ENCODE results near the gene LTO1. TPM values are rescaled to one million over a fixed set of nuclear protein-coding genes. Genes with fewer than 3 reads are reported as not detected.

LTO1 gene
- total and polyA plus RNA-seq, 2 of the 13 experiments (the other 11 are each of a cell fraction or from before 2014, with no cell fraction given): 11.8 to 15.0 TPM

- TF ChIP-seq IKZF5 (CRISPR knock-in tag; IDR thresholded peaks at IDR 0.05) (no peak), MXD4 (CRISPR knock-in tag; IDR thresholded peaks at IDR 0.05) (no peak), POLR2A (IDR thresholded peaks at IDR 0.05; ENCODE audit: insufficient read depth in 1 of 2, low read depth in 2 of 2, low read length in 2 of 2) (0 out of 4 replicates have a peak, but pooled peaks of 1 of the 2 experiments have one; percentile 5), ZNF557 (CRISPR knock-in tag; IDR thresholded peaks at IDR 0.05) (no peak), FOXK2 (IDR thresholded peaks at IDR 0.05) (no peak), ZNF138 (CRISPR knock-in tag; IDR thresholded peaks at IDR 0.05; ENCODE audit: low read depth) (no peak), SALL2 (CRISPR knock-in tag; IDR thresholded peaks at IDR 0.05) (no peak), DMTF1 (CRISPR knock-in tag; IDR thresholded peaks at IDR 0.05) (no peak), POLR2G (IDR thresholded peaks at IDR 0.05; ENCODE audit: low read depth, low read length) (peak; percentile 43), TBX3 (IDR thresholded peaks at IDR 0.05; ENCODE audit: borderline replicate concordance) (no peak)
Observed at GRCh38 chr11:69650081-69650831, 24.9 kb downstream of the LTO1 start (continued).

DNA sequence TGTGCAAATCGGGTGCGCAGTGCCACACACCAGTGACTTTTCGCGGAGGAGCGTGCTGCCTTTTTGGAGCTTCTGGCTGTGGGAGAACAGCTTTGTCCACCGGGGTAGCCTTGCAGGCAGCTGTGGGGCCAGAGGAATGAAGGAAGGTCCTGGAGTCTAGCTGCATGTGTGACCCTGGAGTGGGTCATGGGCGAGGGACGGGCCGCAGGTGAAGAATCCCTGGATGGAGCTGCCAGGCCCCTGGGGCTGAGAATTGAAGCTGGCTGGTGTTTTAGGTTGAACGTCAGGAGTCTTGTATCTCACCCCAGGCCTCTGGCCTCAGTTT lies 25.6 kb downstream of the LTO1 start:
- no peak for DNase-seq (ENCODE audit: low spot score)
- Histone ChIP-seq H3K9me3 (ENCODE audit: low read length) (no peaks in the 10 kb centered on the region), H3K27ac (ENCODE audit: extremely low read length, insufficient read depth, low read length) (no peak overlapping the region), H3K36me3 (replicated peaks in 1 of 2; ENCODE audit: control insufficient read depth in 1 of 2, insufficient read depth in 2 of 2, low read length in 2 of 2) (peaks cover 31 to 84% of the 10 kb centered on the region in 2 experiments), H3K4me3 (replicated peaks in 1 of 3; ENCODE audit: insufficient read depth in 1 of 3, low read depth in 2 of 3, low read length in 3 of 3) (no peak overlapping the region), H3K79me2 (ENCODE audit: insufficient read depth, low read length) (peaks cover 20% of the 10 kb centered on the region), H2AFZ (ENCODE audit: low read length) (no peak overlapping the region), H3K4me1 (ENCODE audit: insufficient read depth, low read length) (peaks cover 38% of the 10 kb centered on the region), H3K9ac (ENCODE audit: insufficient read depth, low read depth, low read length) (no peak overlapping the region), H3K27me3 (ENCODE audit: control insufficient read depth in 1 of 2, insufficient read depth in 2 of 2, low read length in 2 of 2) (no peaks in the 10 kb centered on the region), H4K20me1 (ENCODE audit: insufficient read depth, low read length) (peaks cover 32% of the 10 kb centered on the region), H3K4me2 (ENCODE audit: low read depth, low read length) (no peak overlapping the region)
- WGBS (ENCODE audit: low lambda C conversion rate): 100% methylated on average over 6 of the region's 10 CpGs
- intact Hi-C loops (cut with micrococcal nuclease; ENCODE audit: unreplicated experiment): loop anchor here (10.0 kb wide), 2 partner anchors 155 to 545 kb away; no protein-coding TSS in a partner anchor
- no peak for FAIRE-seq
- ATAC-seq: no peak
- peak; percentile 54; the same call in 1 of the 2 replicates for TF ChIP-seq POLR2G (IDR thresholded peaks at IDR 0.05; ENCODE audit: low read depth, low read length)
- no peak for TF ChIP-seq ZNF264 (CRISPR knock-in tag; IDR thresholded peaks at IDR 0.05)
- TF ChIP-seq RBM22 (optimal IDR thresholded peaks at IDR 0.05; ENCODE audit: low read length): peak; percentile 43
- no peak for TF ChIP-seq HDAC2 (CRISPR knock-in tag; IDR thresholded peaks at IDR 0.05)
- POLR2A ChIA-PET: interaction anchor here (1.7 to 1.8 kb wide), 2 partner anchors 9 to 18 kb away, joined by 6 to 10 read pairs; no protein-coding TSS in a partner anchor
- no TSS peak for BruUV-seq (replicated peaks)
- CTCF ChIA-PET (ENCODE audit: low intra/inter-chr PET ratio, low total read pairs): no interaction called here
- in situ Hi-C loops (cut with HindIII; ENCODE audit: extremely low pct_ligation_motif_present, low pct_unique_long_range_greater_than_20kb): loop anchor here (25.0 kb wide), 1 partner anchor 212 kb away; no protein-coding TSS in a partner anchor

Data from HepG2 (cell line).